Esophagus muscularis mucosa (tissue), 3 donors: Measurements from ENCODE around the gene ABHD17C.

ENCODE experiments used
- CTCF ChIP-seq, 3 experiments: fragments of 200-600 bp in 2 of 3; fragments of 450-650 bp in 1 of 3; sonication (generic) in 2 of 3; IDR thresholded peaks; one replicate each; pipeline ENCODE4 v1.5.1; 2017 to 2019; ENCODE audit warnings: antibody characterized with exemption in 3 of 3, mild to moderate bottlenecking in 2 of 3, moderate library complexity in 1 of 3
- POLR2A ChIP-seq: fragments of 450-650 bp; IDR thresholded peaks from one replicate; pipeline ENCODE4 v1.6.1; 2017; ENCODE audit warnings: antibody characterized with exemption, moderate library complexity, mild to moderate bottlenecking, low read depth

- TF ChIP-seq POLR2A: no peak
- TF ChIP-seq CTCF (IDR thresholded peaks at IDR 0.05): no peak
Measured at GRCh38 chr15:80768158-80768557, 73.0 kb downstream of the ABHD17C start.
